Prostate gland (tissue), 2 donors: Measurements from ENCODE around the gene RAB11FIP5.

Source experiments
- POLR2A ChIP-seq: fragments of 450-650 bp; IDR thresholded peaks from one replicate; pipeline ENCODE4 v1.6.1; 2016; ENCODE audit warnings: antibody characterized with exemption, mild to moderate bottlenecking
- POLR2AphosphoS5 ChIP-seq: sonication (generic); formaldehyde crosslinking; IDR thresholded peaks from one replicate; pipeline ENCODE4 v1.6.1; 2017; ENCODE audit warnings: antibody characterized with exemption
- TF ChIP-seq, protein P1 (sequence below), 4 experiments: fragments of 200-600 bp in 2 of 4; fragments of 450-650 bp in 2 of 4; sonication (generic) in 2 of 4; IDR thresholded peaks; 1 replicate in 3 of 4; 2 replicates in 1 of 4; pipeline ENCODE4 v1.5.1; 2016 to 2019; ENCODE audit warnings: antibody characterized with exemption in 4 of 4, mild to moderate bottlenecking in 2 of 4, moderate library complexity in 2 of 4

DNA sequence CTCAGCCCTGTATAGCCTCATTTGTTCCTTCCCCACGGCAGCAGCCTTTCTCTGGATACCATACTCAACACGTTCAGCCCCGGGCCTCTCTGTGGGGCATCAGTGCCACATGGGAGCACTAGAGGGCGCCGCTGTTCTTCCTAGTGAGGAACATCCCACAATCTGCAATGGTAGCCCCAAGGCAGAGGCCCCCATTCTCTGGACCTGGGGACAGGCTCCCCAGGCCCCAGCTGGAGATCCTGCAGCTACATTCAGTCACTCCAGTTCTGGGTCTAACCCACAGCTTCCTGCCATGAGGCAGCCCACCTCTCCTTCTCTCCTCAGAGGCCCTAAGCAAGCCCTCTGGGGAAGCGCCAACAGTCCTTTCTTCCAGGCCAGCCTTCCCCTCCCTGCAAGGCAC is 27.1 kb downstream of the RAB11FIP5 start:
- TF ChIP-seq, protein P1, sequence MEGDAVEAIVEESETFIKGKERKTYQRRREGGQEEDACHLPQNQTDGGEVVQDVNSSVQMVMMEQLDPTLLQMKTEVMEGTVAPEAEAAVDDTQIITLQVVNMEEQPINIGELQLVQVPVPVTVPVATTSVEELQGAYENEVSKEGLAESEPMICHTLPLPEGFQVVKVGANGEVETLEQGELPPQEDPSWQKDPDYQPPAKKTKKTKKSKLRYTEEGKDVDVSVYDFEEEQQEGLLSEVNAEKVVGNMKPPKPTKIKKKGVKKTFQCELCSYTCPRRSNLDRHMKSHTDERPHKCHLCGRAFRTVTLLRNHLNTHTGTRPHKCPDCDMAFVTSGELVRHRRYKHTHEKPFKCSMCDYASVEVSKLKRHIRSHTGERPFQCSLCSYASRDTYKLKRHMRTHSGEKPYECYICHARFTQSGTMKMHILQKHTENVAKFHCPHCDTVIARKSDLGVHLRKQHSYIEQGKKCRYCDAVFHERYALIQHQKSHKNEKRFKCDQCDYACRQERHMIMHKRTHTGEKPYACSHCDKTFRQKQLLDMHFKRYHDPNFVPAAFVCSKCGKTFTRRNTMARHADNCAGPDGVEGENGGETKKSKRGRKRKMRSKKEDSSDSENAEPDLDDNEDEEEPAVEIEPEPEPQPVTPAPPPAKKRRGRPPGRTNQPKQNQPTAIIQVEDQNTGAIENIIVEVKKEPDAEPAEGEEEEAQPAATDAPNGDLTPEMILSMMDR (IDR thresholded peaks at IDR 0.05) = peak; percentile 53 to 85 (median 74)
- TF ChIP-seq POLR2AphosphoS5 (no peak), POLR2A (no peak)
